Naive thymus-derived CD4-positive, alpha-beta T cell (primary cell): ENCODE results near the gene THBS3. TPM values are rescaled to one million over a fixed set of nuclear protein-coding genes. Genes with fewer than 3 reads are reported as not detected.

ENCODE experiments used
- ATAC-seq: fragments of 150-1000 bp; cut with Tn5 transposase; 2 replicates; pipeline ENCODE4 v1.10.0; 2021; ENCODE audit warnings: mild to moderate bottlenecking, moderate library complexity
- CTCF ChIA-PET: fragments of 350-600 bp; sonication (Branson Sonifier 250); formaldehyde crosslinking; loops from one replicate; lab custom pipeline; 2021; ENCODE audit warnings: antibody characterized with exemption; lab: Charles Lee
- POLR2A ChIA-PET: fragments of 350-600 bp; sonication (Branson Sonifier 250); formaldehyde crosslinking; loops from one replicate; lab custom pipeline; 2021; ENCODE audit warnings: antibody characterized with exemption, inconsistent platforms; lab: Charles Lee
- DNase-seq, 9 donors: peaks; one replicate each; pipeline versions ENCODE4 v3.0.0 to v3.0.0-alpha.2; 2020 to 2022; ENCODE audit warnings: mixed read lengths in 1 of 9
- H3K27ac ChIP-seq: one replicate; pipeline ENCODE4 v1.7.0; 2013; ENCODE audit warnings: mild to moderate bottlenecking, low read depth, low read length, moderate library complexity
- H3K27me3 ChIP-seq, 2 donors: one replicate each; pipeline ENCODE4 v1.7.0; 2013; ENCODE audit warnings: low read length in 2 of 2, mild to moderate bottlenecking in 2 of 2, moderate library complexity in 2 of 2; ENCODE audit not compliant: control insufficient read depth in 2 of 2, insufficient read depth in 2 of 2
- H3K36me3 ChIP-seq, 3 experiments: 1 replicate in 2 of 3; 2 replicates in 1 of 3; pipeline ENCODE4 v1.7.0; 2013; ENCODE audit warnings: low read length in 3 of 3, mild to moderate bottlenecking in 3 of 3, moderate library complexity in 1 of 3; ENCODE audit not compliant: insufficient read depth in 3 of 3, control insufficient read depth in 2 of 3
- H3K4me1 ChIP-seq, 2 donors: one replicate each; pipeline ENCODE4 v1.7.0; 2013; ENCODE audit warnings: low read length in 2 of 2, mild to moderate bottlenecking in 2 of 2, moderate library complexity in 1 of 2; ENCODE audit not compliant: control insufficient read depth in 2 of 2, insufficient read depth in 2 of 2
- H3K4me3 ChIP-seq: 2 replicates; pipeline ENCODE4 v1.7.0; 2013; ENCODE audit warnings: mild to moderate bottlenecking, low read length
- H3K9me3 ChIP-seq, 3 experiments: 1 replicate in 2 of 3; 2 replicates in 1 of 3; pipeline ENCODE4 v1.7.0; 2013; ENCODE audit warnings: low read length in 3 of 3; ENCODE audit not compliant: control insufficient read depth in 2 of 3
- H3K27ac Mint-ChIP-seq, 9 donors: one replicate each; pipeline ENCODE4 v1.8.0; 2020 to 2022; ENCODE audit warnings: mixed read lengths in 9 of 9, mild to moderate bottlenecking in 8 of 9, moderate library complexity in 5 of 9, inconsistent platforms in 2 of 9
- H3K27me3 Mint-ChIP-seq, 5 donors: one replicate each; pipeline ENCODE4 v1.8.0; 2021 to 2022; ENCODE audit warnings: mixed read lengths in 5 of 5, mild to moderate bottlenecking in 1 of 5
- H3K36me3 Mint-ChIP-seq, 5 donors: one replicate each; pipeline ENCODE4 v1.8.0; 2020 to 2022; ENCODE audit warnings: mixed read lengths in 5 of 5, mild to moderate bottlenecking in 3 of 5, inconsistent platforms in 1 of 5
- H3K4me1 Mint-ChIP-seq, 7 donors: one replicate each; pipeline ENCODE4 v1.8.0; 2020 to 2022; ENCODE audit warnings: mixed read lengths in 7 of 7, mild to moderate bottlenecking in 3 of 7, inconsistent platforms in 1 of 7
- H3K4me3 Mint-ChIP-seq, 10 donors: one replicate each; pipeline ENCODE4 v1.8.0; 2020 to 2022; ENCODE audit warnings: mild to moderate bottlenecking in 10 of 10, mixed read lengths in 10 of 10, moderate library complexity in 6 of 10, inconsistent platforms in 2 of 10
- H3K9me3 Mint-ChIP-seq, 11 donors: one replicate each; pipeline ENCODE4 v1.8.0; 2020 to 2022; ENCODE audit warnings: mixed read lengths in 11 of 11, mild to moderate bottlenecking in 4 of 11, inconsistent platforms in 1 of 11, moderate library complexity in 1 of 11
- intact Hi-C, 2 donors: fragments of 100-400 bp; cut with micrococcal nuclease; formaldehyde crosslinking; loops; one replicate each; pipeline ENCODE4 v1.15.1; 2023
- polyA plus RNA-seq, 2 donors: library from polyadenylated mRNA; unstranded; fragments of 300-500 nt; fragmentation: Illumina TruSeq; gene quantifications; one replicate each; pipeline ENCODE4 v1.2.3, GENCODE V29; 2021
- total RNA-seq, 6 experiments: library from RNA in 5 of 6; stranded (reverse) in 5 of 6; gene quantifications; 1 replicate in 5 of 6; 2 replicates in 1 of 6; pipeline ENCODE4 v1.2.3 and lab custom pipeline; 2021 to 2026

The THBS3 gene
- total and polyA plus RNA-seq, 7 experiments from 2014 or later = 0.87 to 35.9 (median 26.8) TPM

GRCh38 chr1:155186067-155186793, 21.5 kb downstream of the THBS3 start:
- ATAC-seq (no peak), DNase-seq (no peak)
- CTCF ChIA-PET = no interaction called here
- no peak overlapping the region for H3K4me3 Mint-ChIP-seq
- POLR2A ChIA-PET = interaction anchor here (0.6 to 0.8 kb wide), 2 partner anchors 38 to 57 kb away, joined by 3 read pairs; no protein-coding TSS in a partner anchor
- H3K27ac Mint-ChIP-seq = no peak overlapping the region
- Histone ChIP-seq H3K27me3 (no peaks in the 10 kb centered on the region), H3K36me3 (no peaks in the 10 kb centered on the region), H3K27ac (no peak overlapping the region), H3K9me3 (no peaks in the 10 kb centered on the region), H3K4me1 (no peaks in the 10 kb centered on the region), H3K4me3 (no peak overlapping the region)
- H3K36me3 Mint-ChIP-seq = peaks cover 0 to 8% (median 0%) of the 10 kb centered on the region in 5 donors
- H3K9me3 Mint-ChIP-seq = peaks cover 0 to 3% (median 0%) of the 10 kb centered on the region in 11 donors
- H3K27me3 Mint-ChIP-seq = no peaks in the 10 kb centered on the region
- intact Hi-C loops = no loop called here
- H3K4me1 Mint-ChIP-seq = peaks cover 0 to 13% (median 7%) of the 10 kb centered on the region in 7 donors

- ATAC-seq (no peak), DNase-seq (no peak)
- Mint-ChIP-seq H3K27me3 (no peaks in the 10 kb centered on the region), H3K27ac (peak overlapping the region in 1 of 9 donors; percentile 43), H3K4me3 (no peak overlapping the region), H3K4me1 (peaks cover 0 to 13% (median 7%) of the 10 kb centered on the region in 7 donors), H3K9me3 (peaks cover 0 to 3% (median 0%) of the 10 kb centered on the region in 11 donors), H3K36me3 (peaks cover 0 to 10% (median 0%) of the 10 kb centered on the region in 5 donors)
- no peaks in the 10 kb centered on the region for H3K27me3 ChIP-seq
- ChIA-PET POLR2A (interaction anchor here (0.6 to 0.8 kb wide), 2 partner anchors 38 to 57 kb away, joined by 3 read pairs; no protein-coding TSS in a partner anchor), CTCF (interaction anchor here (1.0 kb wide), 1 partner anchor 41 kb away, joined by 3 read pairs; no protein-coding TSS in a partner anchor)
- no peak overlapping the region for H3K4me3 ChIP-seq
- H3K27ac ChIP-seq = no peak overlapping the region
- H3K9me3 ChIP-seq = no peaks in the 10 kb centered on the region
- no peaks in the 10 kb centered on the region for H3K36me3 ChIP-seq
- intact Hi-C loops = no loop called here
- H3K4me1 ChIP-seq = no peaks in the 10 kb centered on the region
These were observed 22.0 kb downstream of the THBS3 start for GRCh38 chr1:155185783-155186066.

- Mint-ChIP-seq H3K36me3 (peaks cover 0 to 10% (median 0%) of the 10 kb centered on the region in 5 donors), H3K4me3 (no peak overlapping the region), H3K4me1 (peaks cover 0 to 13% (median 7%) of the 10 kb centered on the region in 7 donors), H3K27ac (peak overlapping the region in 1 of 9 donors; percentile 43), H3K27me3 (no peaks in the 10 kb centered on the region), H3K9me3 (peaks cover 0 to 3% (median 0%) of the 10 kb centered on the region in 11 donors)
- intact Hi-C loops = loop anchor here in 1 of 2 donors (1.0 kb wide), 1 partner anchor 8 kb away; no protein-coding TSS in a partner anchor
- Histone ChIP-seq H3K27ac (no peak overlapping the region), H3K27me3 (no peaks in the 10 kb centered on the region), H3K4me3 (no peak overlapping the region), H3K4me1 (no peaks in the 10 kb centered on the region), H3K9me3 (no peaks in the 10 kb centered on the region), H3K36me3 (peaks cover 0 to under 1% (median 0%) of the 10 kb centered on the region in 3 experiments)
- ChIA-PET CTCF (interaction anchor here (1.0 kb wide), 1 partner anchor 42 kb away, joined by 3 read pairs; no protein-coding TSS in a partner anchor), POLR2A (interaction anchor here (1.0 kb wide), 1 partner anchor 8 kb away, joined by 3 read pairs; no protein-coding TSS in a partner anchor)
- peak; percentile 87 for ATAC-seq
- DNase-seq = no peak
These were observed 22.6 kb downstream of the THBS3 start for GRCh38 chr1:155184835-155185782.

GRCh38 chr1:155184351-155184811, 23.3 kb downstream of the THBS3 start:
- Mint-ChIP-seq H3K36me3 (peaks cover 0 to 10% (median 0%) of the 10 kb centered on the region in 5 donors), H3K27ac (no peak overlapping the region), H3K9me3 (peaks cover 0 to 3% (median 0%) of the 10 kb centered on the region in 11 donors), H3K4me3 (no peak overlapping the region), H3K4me1 (peaks cover 0 to 13% (median 7%) of the 10 kb centered on the region in 7 donors), H3K27me3 (no peaks in the 10 kb centered on the region)
- Histone ChIP-seq H3K27me3 (no peaks in the 10 kb centered on the region), H3K36me3 (peaks cover 0 to 7% (median 0%) of the 10 kb centered on the region in 3 experiments), H3K4me3 (no peak overlapping the region), H3K4me1 (no peaks in the 10 kb centered on the region), H3K9me3 (no peaks in the 10 kb centered on the region), H3K27ac (no peak overlapping the region)
- ChIA-PET POLR2A (interaction anchor here (1.0 kb wide), 1 partner anchor 9 kb away, joined by 3 read pairs; no protein-coding TSS in a partner anchor), CTCF (interaction anchor here (1.0 kb wide), 1 partner anchor 9 kb away, joined by 3 read pairs; no protein-coding TSS in a partner anchor)
- no peak for DNase-seq
- intact Hi-C loops = loop anchor here in 1 of 2 donors (1.0 kb wide), 1 partner anchor 9 kb away; no protein-coding TSS in a partner anchor
- no peak for ATAC-seq

GRCh38 chr1:155183775-155184221, 23.9 kb downstream of the THBS3 start:
- H3K4me3 ChIP-seq = no peak overlapping the region
- intact Hi-C loops = loop anchor here in 1 of 2 donors (1.0 kb wide), 1 partner anchor 10 kb away; no protein-coding TSS in a partner anchor
- Mint-ChIP-seq H3K27ac (no peak overlapping the region), H3K27me3 (no peaks in the 10 kb centered on the region), H3K4me1 (peaks cover 0 to 17% (median 7%) of the 10 kb centered on the region in 7 donors), H3K4me3 (no peak overlapping the region), H3K9me3 (peaks cover 0 to 3% (median 0%) of the 10 kb centered on the region in 11 donors), H3K36me3 (peaks cover 0 to 14% (median 0%) of the 10 kb centered on the region in 5 donors)
- peaks cover 0 to 12% (median 0%) of the 10 kb centered on the region in 3 experiments for H3K36me3 ChIP-seq
- POLR2A ChIA-PET = interaction anchor here (0.6 to 1.0 kb wide), 2 partner anchors 10 to 283 kb away, joined by 3 to 4 read pairs; no protein-coding TSS in a partner anchor
- H3K4me1 ChIP-seq = no peaks in the 10 kb centered on the region
- H3K9me3 ChIP-seq = no peaks in the 10 kb centered on the region
- ATAC-seq (no peak), DNase-seq (no peak)
- CTCF ChIA-PET = interaction anchor here (0.5 to 1.0 kb wide), 2 partner anchors 8 to 960 kb away, joined by 3 read pairs; no protein-coding TSS in a partner anchor
- no peak overlapping the region for H3K27ac ChIP-seq
- no peaks in the 10 kb centered on the region for H3K27me3 ChIP-seq
